GM19467 (cell line): ENCODE data around the gene PKD2L2.
"Not testable (repeated sequence)": the region's sequence is repeated elsewhere in the genome, so short reads cannot be mapped to it uniquely, and the experiment has no call there.

Experiments used
- ATAC-seq: cut with Tn5 transposase; IDR thresholded peaks from one replicate; pipeline ENCODE4 v1.9.1; 2021; ENCODE audit warnings: mild to moderate bottlenecking, moderate library complexity; ENCODE audit not compliant: unreplicated experiment

The PKD2L2 gene

DNA sequence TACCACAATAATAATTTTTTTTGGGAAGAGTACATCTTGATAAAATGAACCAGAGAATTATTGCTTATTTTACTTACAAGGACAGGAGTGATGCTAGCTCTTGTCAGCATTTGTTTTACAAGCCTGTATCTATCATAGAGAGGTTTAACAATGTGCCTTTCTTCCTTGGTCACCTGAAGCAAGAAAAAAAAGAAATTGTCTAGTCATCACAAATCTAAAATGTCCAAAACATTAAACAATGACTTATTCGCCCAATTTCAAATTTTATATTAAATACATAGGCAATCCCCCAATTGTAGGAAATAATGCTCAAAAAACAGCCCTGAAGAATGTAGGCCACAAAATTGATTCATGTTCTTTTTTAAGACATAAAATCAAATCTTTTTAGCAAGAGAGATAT is 56.6 kb downstream of the PKD2L2 start:
- ATAC-seq: no peak

DNA sequence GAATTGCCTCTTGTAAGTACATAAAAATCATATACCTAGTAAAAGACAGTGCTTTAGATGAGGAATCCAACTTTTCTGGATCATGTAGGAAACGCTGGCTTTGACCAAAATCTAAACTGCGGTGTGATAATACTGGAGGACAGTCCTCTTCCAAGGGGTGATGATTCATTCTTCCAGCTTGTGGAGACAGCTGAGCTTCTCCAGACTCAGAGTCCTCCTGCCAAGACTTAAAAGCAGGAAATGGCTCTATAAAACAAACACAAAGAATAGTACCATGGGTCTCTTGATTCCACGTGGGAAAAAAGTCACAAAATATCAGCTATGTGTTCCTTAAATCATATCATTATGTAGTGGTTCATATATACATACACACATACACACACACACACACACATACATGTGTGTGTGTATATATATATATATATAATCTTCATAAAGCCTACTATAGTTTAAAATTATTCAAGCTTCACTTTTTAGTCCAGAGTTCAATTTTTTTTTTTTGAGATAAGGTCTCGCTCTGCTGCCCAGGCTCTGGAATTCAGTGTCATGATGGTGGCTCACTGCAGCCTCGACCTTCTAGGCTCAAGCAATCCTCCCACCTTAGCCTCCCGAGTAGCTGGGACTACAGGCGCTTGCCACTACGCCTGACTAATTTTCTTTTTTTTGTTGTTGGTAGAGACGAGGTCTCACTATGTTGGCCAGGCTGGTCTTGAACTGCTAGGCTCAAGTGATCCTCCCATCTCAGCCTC is 65.0 kb downstream of the PKD2L2 start:
- ATAC-seq: no peak

DNA sequence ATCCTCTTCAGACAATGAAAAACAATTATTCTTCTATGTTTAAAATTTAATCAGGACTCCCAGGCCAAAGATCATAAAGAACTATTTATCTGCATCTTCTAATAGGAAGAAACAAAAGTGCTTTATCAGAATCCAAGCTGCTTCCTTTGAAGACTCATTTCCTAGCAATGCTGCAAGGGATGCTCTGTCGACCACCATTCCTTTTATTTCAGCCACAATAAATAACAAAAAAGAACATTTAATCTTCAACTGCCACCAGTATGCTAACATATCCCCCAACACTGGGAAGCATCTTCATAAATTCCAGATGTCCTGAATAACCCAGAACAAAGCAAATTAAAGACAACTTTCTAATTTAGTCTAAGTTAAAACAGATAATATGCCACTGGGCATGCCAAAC is 68.7 kb downstream of the PKD2L2 start:
- ATAC-seq: no peak

DNA sequence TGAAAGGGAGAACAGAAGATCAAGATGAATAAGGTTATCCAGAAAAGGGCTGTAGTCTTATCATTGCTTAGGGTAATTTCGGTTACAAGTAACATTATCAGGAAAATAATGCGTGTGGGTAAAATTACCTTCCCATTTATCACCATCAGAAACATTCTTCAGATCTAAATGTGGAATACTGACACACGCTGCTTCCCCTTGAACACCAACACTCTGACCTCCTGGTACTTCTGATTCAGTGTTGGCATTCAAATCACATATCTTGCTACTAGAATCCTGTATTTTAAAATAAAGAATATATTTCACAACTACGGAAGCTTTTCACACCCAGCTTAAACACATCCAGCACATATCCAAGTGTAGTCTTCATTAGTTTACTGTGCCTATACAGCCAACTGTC is 70.2 kb downstream of the PKD2L2 start:
- no peak for ATAC-seq

DNA sequence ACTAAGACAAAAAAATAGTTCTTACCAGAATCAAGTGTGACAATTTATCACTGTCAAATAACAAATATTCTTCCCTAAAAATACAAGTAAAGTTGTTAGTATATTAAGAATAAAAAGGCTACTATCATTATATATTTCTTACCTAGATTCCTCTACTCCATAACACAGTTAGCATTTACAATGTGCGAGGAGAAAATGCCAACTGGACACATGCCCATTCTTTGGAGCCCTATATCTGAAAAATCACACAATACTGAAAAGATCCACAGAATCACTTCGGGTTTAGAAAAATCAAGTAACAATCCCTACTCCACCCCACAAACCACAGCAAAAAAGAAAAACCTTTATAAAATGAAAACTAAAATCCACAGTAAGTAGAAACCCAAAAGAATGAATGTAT is 70.9 kb downstream of the PKD2L2 start:
- ATAC-seq: no peak

DNA sequence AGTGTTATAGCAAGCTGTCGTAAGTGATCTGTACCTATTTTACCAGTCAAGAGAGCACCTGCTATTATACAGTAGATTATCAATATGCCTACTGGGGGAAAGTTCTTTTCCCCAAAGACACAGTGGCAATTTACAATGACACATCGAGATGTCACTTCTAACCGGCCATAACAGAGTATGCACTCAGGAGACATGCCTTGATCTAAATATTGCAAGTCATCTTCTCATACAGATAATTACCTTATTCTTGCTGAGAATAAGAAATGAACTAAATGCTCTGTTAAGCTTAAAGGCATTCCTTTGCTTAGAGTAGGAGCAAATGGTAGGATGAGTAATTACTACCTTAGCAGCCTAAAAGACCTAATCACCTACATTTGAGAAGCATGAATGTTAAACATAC is 71.6 kb downstream of the PKD2L2 start:
- ATAC-seq: no peak

DNA sequence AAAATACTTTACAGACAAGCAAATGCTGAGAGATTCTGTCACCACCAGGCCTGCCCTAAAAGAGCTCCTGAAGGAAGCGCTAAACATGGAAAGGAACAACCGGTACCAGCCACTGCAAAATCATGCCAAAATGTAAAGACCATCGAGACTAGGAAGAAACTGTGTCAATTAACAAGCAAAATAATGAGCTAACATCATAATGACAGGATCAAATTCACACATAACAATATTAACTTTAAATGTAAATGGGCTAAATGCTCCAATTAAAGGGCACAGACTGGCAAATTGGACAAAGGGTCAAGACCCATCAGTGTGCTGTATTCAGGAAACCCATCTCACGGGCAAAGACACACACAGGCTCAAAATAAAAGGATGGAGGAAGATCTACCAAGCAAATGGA is 81.1 kb downstream of the PKD2L2 start:
- not testable (repeated sequence) for ATAC-seq

DNA sequence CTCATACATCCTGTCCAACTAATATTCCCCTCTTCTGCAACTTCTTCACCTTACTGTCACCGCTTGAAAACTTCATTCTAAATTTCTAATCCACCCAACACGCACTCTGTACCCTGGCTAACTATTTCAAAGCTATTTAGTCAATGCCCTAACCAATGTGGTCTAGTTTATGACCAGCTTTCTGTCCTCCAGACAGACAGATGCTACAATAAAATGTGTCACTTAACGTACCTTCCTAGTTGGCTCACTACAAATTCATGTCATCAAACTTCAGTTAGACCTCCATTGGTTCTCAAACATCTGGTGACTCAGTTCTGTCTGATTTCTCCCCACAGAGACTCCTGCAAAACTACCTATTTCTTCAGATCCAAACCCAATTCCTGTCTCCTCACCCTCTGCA is 86.0 kb downstream of the PKD2L2 start:
- ATAC-seq: no peak

DNA sequence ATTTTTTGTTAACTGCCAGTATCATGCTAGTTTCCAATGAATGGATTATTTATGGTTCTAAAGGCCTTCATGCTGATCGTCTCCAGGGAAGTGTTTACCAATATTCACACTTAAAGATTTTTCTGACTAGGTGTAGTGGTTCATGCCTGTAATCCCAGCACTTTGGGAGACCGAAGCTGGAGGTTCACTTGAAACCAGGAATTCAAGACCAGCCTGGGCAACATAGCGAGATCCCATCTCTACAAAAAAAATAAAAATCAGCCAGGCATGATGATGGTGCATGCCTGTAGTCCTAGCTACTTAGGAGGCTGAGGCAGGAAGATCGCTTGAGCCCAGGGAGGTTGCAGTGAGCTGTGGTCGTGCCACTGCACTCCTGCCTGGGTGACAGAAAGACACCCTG is 100.2 kb downstream of the PKD2L2 start:
- ATAC-seq: no peak
